GM21423 (cell line): Measurements from ENCODE around the gene DYNC1LI2.
A peak's percentile ranks its signal among the peaks of the same experiment; 100 is the strongest.
"Not testable (repeated sequence)": the region's sequence is repeated elsewhere in the genome, so short reads cannot be mapped to it uniquely, and the experiment has no call there.

ENCODE experiments used
- ATAC-seq: cut with Tn5 transposase; IDR thresholded peaks from one replicate; pipeline ENCODE4 v1.9.1; 2021; ENCODE audit warnings: mild to moderate bottlenecking, moderate library complexity; ENCODE audit not compliant: unreplicated experiment

DYNC1LI2 gene

DNA sequence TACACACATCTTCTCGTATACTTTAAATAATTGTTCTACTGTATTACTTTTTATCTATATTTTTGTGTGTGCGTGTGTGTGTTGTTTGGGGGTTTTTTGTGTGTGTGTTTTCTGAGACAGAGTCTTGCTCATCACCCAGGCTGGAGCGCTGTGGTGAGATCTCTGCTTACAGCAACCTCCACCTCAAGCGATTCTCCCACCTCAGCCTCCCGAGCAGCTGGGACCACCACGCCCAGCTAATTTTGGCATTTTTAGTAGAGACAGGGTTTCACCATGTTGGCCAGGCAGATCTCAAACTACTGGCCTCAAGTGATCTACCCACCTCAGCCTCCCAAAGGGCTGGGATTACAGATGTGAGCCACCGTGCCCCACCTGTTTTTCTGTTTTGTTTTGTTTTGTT lies 53.4 kb downstream of the DYNC1LI2 start:
- ATAC-seq, result no peak

DNA sequence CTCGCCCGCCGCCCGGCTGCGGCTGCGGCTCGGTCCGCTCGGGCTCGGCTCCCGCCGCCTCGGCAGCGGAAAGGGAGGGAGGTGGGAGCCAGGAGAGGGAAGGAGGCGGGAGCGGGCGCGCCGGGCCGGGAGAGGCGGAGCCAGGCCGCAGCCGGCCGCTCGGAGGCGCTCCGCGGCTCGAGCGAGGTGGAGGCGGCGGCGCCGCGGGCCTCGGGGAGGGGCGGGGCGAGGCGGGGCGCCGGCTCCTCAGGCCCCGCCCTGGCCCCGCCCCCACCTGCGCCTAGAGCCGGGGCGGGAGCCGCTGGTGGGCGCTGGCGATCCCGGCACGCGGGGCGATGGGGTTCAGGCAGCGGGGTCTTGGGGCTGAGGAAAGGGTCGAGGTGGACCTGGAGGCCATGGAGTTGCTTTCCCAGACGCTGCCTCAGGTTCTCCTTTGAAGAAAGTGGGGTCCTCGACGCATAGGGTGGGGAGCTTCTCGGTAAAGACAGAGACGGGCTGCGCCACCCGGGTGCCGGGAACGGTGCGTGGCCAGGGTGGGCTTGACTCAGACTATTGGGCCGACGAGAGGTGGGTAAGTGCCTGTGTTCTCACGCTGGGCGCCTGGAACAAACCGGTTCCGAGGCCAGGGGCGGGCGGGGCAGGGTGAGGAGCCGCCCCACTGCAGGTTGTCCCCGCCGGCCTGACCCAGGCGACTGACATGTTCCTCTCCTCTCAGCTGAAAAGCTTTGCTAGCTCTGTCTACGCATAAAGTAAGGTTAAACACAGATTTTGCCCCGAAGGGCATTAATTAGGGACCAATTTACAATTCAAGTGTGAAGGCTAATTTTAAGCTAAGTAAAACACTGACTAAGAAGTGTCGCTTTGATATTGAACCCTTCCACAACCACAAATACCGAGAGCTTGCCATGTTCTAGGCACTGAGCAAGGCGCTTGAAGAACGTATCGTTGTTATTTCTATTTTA lies 54.5 kb downstream of the DYNC1LI2 start, which contains the start of gene CMTM4:
CMTM4 (minus strand) TSS at position 75 of the 962 bp plus-strand sequence. CDS start 218 bp downstream, outside the sequence.
- peak; percentile 93 for ATAC-seq

DNA sequence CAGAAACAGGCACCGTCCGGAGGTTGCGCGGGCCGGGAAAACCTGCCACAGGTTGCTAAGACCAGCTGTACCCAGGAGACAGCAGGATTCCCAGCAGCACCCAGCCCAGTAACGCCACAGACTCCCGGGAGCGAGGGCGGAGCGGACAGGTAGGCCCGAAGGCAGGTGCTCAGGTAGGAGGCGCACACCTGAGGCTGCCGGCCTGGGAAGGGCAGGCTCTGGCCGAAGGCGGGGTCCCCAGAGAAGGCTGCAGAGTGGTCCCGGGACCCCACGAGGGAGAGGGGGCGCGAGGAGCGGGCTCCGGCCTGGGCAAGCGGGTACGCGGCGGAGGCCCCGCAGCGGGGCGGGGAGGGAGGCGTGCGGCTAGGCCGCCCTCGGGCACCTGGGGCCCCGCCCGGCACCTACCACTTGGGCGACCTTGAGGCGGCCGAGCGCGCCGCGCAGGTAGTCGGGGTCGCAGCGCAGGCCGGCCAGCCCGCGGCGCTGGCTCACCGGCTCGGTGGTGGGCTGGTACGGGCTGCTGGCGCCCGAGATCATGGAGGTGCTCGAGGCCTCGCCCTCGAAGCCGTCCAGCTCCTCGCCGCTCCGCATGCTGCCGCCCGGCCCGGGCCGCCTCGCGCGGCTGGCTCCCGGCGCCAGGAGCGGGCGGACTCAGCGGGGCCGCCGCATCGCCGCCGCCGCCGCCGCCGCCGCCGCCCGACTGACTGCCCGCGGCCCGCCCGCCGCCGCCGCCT lies 55.3 kb downstream of the DYNC1LI2 start:
- ATAC-seq, result peak; percentile 37

DNA sequence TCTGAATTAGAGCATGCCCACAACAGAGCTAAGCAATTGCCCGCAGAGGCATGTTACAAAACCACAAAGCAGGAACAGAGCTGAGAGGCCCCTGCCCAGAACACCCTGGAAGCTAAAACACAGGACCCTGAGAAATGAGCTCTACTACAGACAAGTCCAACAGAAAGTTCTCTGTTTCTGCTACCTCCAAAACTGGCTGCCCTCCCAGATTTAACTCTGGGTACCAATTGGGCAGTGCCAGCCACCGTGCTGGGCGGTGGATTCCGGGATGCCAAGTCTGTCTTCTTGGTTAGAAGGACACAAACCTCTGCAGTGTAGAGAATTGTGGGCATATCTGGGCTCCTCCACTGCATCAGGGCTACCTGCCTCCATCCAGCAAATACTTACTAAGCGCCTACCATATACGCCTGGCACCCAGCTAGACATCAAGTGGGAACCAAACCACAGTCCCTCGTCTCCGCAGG lies 55.9 kb downstream of the DYNC1LI2 start:
- no peak for ATAC-seq

DNA sequence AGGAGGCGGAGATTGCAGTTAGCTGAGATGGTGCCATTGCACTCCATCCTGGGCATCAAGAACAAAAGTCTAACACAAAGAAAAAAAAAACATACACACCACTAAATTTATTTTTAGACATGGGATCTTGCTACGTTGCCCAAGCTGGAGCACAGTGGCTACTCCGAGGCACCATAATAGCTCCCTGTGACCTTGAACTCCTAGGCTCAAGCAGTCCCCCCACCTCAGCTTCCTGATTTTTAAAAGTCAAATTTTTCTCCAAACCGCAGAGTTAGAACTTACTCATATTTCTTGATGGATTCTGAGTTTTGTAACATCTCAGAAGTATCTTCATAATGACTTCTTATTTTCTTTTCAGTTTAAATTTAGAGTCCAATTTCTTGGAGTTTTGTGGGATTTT lies 58.3 kb downstream of the DYNC1LI2 start:
- ATAC-seq, result no peak

DNA sequence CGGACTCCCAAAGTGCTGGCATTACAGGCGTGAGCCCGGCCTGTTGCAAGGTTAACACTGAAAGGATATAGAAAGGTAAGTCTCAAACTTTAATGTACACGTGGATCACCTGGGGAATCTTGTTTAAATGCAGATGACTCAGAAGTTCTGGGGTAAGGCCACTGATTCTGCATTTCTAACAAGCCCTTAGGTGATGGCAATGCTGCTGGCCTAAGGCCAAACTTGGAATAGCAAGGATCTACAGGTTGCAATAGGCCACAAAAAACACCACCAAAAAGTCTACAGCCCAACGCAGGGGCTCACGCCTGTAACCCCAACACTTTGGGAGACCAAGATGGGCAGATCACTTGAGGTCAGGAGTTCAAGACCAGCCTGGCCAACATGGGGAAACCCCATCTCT lies 59.1 kb downstream of the DYNC1LI2 start:
- no peak for ATAC-seq

DNA sequence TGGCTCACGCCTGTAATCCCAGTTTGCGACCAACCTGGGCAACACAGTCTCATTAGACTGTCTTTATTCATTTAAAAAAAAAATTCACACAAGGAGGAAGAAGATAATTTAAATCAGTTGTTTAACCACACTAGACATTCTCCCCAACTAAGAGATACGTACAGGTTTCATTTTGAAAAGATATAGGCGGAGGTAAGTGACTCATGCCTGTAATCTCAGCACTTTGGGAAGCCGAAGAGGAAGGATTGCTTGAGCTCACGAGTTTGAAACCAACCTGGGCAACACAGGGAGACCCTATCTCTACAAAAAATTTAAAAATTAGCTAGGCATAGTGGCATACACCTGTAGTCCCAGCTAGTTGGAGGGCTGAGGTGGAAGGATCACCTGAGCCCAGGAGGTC lies 60.2 kb downstream of the DYNC1LI2 start:
- ATAC-seq, result no peak

DNA sequence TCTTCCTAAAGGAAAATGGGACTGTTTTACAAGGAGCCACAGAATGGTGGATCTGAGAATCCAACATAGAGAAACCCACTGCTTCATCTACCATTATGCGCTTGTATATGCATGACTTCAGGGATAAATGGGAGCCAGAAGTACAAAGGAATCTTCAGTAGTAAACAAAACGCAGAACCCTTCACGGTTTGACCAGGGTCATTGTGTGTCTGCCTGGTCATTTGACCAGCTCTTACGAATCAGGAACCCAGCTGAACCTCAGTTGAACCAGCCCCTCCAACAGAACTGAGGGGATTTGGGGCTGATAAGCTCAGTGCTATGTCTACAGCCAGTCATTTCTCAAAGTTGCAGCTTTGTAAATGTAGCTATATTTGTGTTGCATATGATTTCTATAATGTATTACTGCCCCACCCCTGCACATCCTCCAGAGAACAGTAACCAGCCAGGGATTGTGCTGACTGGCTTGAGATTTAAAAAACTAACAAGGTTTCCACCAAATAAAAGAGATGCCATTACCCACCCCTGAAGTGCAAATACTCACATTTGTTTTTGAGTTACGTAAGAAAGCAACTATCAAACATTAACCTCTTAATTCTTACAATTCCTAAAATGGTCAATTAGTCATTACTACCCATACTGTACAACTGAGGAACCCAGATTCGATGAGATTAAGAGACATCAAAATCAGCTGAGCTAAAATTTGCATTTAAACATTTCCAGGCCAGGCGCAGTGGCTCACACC lies 61.1 kb downstream of the DYNC1LI2 start:
- ATAC-seq, result no peak

DNA sequence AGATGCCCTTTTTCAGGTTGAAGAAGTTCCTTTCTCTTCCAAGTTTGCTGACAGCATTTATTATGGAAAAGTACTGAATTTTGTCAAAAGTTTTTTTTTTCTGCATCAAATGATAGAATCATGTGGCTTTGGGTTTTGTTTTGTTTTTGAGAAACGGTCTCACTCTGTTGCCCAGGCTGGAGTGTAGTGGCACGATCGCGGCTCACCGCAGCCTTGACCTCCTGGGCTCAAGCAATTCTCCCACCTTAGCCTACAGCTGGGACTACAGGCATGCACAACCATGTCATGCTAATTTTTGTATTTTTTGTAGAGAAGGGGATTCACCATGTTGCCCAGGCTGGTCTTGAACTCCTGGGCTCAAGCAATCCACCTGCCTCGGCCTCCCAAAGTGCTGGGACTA lies 62.1 kb downstream of the DYNC1LI2 start:
- ATAC-seq, result no peak

DNA sequence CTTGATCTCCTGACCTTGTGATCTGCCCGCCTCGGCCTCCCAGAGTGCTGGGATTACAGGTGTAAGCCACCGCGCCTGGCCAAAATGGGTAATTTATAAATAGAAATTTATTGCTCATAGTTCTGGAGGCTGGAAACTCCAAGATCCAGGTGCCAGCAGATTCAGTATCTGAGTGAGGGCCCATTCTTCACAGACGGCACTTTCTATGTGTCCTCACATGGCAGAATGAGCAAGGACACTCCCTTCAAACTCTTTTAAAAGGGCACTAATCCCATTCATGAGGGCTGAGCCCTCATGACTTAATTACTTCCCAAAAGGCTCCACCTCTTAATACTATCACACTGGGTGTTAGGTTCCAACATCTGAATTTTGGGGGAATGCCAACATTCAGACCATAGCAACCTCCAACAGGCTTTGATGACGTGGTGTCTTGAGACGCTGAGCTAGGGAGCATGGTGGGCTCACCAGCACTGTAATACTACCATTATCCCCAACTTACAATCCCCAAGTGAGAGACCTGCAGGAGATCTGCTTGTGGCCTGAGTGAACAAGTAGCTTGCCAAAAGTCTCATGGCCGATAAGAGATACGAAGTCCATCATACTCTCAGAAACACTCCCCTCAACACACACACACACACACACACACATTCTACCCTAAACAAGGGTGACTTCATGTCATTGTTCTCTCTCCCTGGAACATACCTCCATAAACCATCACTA lies 63.3 kb downstream of the DYNC1LI2 start:
- ATAC-seq, result no peak

DNA sequence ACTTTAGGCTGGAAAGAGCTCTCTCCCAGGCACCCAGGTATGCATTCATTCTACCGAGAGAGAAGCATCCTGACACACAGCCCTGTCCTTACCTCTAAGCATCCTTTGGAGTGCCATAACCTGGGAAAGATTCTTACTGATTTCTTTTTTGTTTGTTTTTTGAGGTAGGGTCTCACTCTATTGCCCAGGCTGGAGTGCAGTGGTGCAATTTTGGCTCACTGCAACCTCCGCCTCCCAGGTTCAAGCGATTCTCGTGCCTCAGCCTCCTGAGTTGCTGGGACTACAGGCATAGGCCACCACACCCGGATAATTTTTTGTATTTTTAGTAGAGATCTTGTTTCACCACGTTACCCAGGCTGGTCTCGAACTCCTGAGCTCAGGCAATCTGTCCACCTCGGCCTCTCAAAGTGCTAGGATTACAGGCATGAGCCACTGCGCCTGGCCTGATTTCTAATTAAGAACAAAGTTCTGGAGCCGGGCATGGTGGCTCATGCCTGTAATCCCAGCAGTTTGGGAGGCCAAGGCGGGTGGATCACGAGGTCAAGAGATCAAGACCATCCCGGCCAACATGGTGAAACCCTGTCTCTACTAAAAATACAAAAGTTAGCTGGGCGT lies 65.8 kb downstream of the DYNC1LI2 start:
- not testable (repeated sequence) for ATAC-seq

DNA sequence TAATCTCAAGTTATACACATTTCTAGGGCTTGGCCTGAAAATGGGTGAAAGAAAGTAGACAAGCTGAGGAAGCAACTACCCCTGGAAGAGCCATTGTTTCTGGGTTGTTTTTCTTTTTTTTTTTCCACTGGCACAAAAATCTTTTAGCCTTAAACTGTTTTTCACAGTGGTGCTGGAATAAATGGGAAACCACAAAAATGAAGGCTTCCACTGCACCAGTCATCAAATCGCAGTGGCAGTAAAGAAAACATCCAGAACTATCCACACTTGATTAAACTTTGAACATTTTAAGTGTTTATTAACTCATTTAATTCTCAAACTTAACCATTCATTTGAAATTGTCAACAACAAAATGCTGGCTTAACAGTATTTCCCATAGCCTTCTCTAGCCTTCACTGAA lies 69.1 kb downstream of the DYNC1LI2 start:
- no peak for ATAC-seq

DNA sequence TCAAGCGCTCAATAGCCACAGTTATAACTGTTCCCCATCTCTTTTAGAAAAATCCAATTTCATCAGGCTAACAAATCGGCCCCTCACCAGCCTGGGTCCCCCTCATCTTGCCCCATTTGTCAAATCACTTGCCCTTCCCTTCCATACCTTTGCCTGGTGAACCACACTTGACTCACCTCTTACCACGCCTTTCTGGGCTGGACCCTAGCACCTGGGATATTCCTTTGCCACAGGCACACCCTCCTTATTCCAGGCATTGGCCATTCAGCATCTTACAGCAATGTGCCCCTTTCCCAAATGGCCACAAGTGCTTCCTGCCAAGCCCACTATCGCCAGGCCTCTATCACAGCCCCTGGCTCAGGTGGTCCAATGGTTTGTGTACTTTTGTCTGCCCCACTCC lies 69.7 kb downstream of the DYNC1LI2 start:
- no peak for ATAC-seq

DNA sequence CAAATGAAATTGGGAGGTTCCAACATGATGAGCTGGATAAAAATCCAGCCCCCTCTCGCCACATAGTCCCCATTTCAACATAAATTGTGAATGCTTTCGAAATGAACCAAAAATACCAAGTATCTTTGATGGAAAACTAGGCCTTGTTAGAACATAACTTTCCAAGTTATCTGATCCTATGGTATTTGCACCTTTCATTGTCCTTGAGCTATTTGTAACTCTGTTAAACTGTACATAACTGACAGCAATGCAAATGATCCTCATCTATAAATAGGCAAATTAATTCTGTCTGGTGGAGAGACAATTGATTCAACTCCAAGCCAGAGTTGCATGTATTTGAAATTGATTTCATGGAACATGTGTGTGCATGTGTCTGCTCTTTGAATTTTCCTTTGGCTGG lies 73.1 kb downstream of the DYNC1LI2 start:
- ATAC-seq, result no peak

DNA sequence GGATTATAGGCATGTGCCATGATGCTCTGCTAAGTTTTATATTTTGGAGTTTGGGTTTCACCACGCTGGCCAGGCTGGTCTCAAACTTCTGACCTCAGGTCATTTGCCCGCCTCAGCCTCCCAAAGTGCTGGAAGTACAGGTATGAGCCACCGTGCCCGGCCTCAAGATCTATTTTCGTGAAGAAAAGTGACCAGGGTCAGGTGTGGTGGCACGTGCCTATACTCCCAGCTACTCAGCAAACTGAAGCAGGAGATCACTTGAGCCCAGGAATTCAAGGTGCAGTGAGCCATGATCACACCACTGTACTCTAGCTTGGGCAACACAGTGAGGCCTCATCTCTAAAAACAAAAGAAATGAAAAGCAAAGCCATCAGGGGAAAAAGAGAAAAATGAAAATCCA lies 73.6 kb downstream of the DYNC1LI2 start:
- ATAC-seq, result no peak

DNA sequence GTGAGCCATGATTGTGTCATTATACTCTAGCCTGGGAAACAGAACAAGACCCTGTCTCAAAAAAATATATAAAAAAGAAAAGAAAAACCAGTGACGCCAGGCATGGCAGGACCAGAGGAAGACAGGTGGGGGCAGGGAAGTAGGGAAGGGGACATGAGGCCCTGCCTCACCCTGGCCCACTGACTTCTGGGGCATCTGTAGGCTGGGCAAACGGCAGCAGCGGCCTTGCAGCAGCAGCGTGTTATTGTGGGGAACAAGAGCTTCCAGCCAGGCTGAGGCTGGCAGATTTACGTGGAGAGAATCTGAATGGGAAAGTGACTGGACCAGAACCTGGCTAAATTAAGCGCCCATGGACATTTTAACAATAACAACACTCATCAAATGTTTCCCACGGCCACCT lies 74.2 kb downstream of the DYNC1LI2 start:
- no peak for ATAC-seq

DNA sequence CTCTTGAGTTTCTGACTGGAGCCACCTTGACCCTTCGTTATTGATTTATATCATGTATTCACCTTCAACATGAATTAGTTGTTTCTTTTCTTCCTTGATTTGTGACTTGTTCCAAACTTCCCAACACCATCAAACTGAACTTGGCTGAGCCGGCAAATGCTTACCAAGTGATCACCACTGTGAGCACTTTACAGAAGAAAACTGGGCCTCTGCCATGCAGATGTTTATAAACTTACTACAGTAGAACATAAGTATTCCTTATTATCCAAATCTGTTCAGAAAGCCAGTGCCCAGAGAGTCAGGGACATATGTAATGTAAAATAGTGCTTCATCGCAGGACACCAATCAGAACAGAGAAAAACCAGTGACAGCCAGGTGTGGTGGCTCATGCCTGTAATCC lies 74.8 kb downstream of the DYNC1LI2 start:
- ATAC-seq, result no peak

DNA sequence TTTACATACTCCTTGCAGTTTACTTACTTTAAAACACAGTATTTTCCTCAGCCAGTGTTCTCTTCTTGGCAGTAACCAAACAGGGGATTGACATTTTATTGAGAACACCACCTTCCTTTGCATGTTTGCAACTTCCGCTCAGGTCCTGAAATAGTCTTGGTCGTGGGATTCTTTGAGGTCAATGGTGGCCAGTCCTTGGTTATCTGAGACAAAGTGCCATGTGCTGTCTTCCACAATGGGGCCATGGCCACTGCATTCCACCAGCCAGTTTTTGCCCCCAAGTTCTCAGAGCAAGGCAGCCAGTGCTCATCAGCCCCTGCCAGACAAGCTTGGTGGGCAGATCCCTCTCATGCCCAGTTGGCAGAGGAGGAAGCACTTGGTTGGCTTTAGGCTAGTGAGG lies 77.7 kb downstream of the DYNC1LI2 start:
- no peak for ATAC-seq
